Measurements from ENCODE around the gene FCRL3. TPM values are rescaled to one million over a fixed set of nuclear protein-coding genes. Genes with fewer than 3 reads are reported as not detected.
"Not testable (repeated sequence)": the region's sequence is repeated elsewhere in the genome, so short reads cannot be mapped to it uniquely, and the experiment has no call there.

Gene FCRL3, protein sequence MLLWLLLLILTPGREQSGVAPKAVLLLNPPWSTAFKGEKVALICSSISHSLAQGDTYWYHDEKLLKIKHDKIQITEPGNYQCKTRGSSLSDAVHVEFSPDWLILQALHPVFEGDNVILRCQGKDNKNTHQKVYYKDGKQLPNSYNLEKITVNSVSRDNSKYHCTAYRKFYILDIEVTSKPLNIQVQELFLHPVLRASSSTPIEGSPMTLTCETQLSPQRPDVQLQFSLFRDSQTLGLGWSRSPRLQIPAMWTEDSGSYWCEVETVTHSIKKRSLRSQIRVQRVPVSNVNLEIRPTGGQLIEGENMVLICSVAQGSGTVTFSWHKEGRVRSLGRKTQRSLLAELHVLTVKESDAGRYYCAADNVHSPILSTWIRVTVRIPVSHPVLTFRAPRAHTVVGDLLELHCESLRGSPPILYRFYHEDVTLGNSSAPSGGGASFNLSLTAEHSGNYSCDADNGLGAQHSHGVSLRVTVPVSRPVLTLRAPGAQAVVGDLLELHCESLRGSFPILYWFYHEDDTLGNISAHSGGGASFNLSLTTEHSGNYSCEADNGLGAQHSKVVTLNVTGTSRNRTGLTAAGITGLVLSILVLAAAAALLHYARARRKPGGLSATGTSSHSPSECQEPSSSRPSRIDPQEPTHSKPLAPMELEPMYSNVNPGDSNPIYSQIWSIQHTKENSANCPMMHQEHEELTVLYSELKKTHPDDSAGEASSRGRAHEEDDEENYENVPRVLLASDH
- polyA plus RNA-seq (ENCODE audit: low read depth in 6 of 6): 100 to 1,000 TPM; 129 to 322 (median 238) TPM

DNA sequence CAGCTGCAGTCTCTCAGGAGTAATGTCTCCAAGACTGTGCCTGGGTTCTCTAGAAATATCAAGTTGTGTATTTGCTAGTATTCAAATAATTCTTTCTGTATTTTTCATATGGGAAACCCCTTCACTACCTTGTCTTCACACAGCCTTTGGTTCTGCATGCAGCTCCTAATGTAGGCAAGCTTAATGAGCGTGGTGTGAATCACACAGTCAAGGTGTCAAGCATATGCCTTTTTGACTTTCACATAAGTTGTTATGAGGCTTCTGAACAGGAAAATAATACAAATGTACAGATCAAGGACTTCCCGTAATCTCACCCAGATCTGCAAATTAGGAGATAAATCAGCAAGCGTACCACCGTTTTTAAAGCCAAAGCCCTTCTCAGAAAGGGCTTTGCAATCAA, at the start of gene FCRL3:
TSS of gene FCRL3 (minus strand) at position 38 of the 400 bp plus-strand sequence. CDS start 280 bp downstream, outside the sequence.
- peak; percentile 43 for DNase-seq
- Mint-ChIP-seq H3K9me3 (peaks cover 0 to 5% (median 0%) of the 10 kb centered on the region in 7 donors), H3K4me3 (peak within 1 kb of the TSS; percentile 76 to 97 (median 91)), H3K36me3 (peaks cover 9 to 13% of the 10 kb centered on the region in 2 donors), H3K27me3 (no peaks in the 10 kb centered on the region), H3K4me1 (peaks cover 88 to 98% (median 92%) of the 10 kb centered on the region in 3 donors), H3K27ac (peak within 1 kb of the TSS; percentile 84 to 96 (median 92))
- peak; percentile 49 to 70 for ATAC-seq (ENCODE audit: low read depth in 2 of 2)

DNA sequence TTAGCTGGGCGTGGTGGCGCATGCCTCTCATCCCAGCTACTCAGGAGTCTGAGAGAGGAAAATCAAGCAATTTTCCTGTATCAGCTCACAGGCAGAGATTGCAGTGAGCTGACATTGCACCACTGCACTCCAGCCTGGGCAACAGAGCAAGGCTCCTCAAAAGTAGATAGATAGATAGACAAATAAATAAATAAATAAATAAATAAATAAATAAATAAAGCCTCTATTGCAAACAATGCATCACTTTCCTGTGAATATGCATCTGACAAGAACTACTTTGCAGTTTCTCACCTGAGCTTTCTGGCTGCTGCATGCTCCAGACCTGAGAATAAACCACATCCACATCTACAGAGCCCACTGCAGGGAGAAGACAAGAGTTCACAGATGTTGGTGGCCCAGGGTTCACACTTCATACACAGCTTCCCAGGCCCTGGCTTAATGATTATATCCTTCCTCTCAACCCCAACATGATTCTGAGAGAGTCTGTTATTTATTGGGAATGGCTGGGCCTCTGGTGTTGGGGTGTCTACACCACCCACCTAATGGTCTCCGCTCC, 47.8 kb upstream of the FCRL3 start:
- Mint-ChIP-seq H3K9me3 (no peaks in the 10 kb centered on the region), H3K36me3 (peaks cover 32 to 54% of the 10 kb centered on the region in 2 donors), H3K4me1 (peaks cover 42 to 47% (median 42%) of the 10 kb centered on the region in 3 donors), H3K27ac (peak overlapping the region in 4 of 6 donors; percentile 24 to 85 (median 54)), H3K27me3 (no peaks in the 10 kb centered on the region), H3K4me3 (peak overlapping the region in 1 of 8 donors; percentile 33)
- ATAC-seq (ENCODE audit: low read depth in 2 of 2) (no peak), DNase-seq (no peak)

- H3K4me1 Mint-ChIP-seq: peaks cover 47 to 58% (median 56%) of the 10 kb centered on the region in 3 donors
- no peak for ATAC-seq (ENCODE audit: low read depth in 2 of 2)
Measured at GRCh38 chr1:157739229-157739901, 38.8 kb upstream of the FCRL3 start.

DNA sequence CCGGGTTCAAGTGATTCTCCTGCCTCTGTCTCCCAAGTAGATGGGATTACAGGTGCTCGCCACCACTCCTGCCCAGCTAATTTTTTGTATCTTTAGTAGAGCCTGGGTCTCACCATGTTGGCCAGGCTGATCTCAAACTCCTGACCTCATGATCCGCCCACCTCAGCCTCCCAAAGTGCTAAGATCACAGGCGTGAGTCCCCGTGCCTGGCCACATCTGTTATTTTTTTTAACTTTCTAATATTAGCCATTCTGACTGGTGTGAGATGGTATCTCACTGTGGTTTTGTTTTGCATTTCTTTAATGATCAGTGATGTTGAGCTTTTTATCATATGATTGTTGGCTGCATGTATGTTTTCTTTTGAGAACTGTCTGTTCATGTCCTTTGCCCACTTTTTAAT, 35.4 kb upstream of the FCRL3 start:
- ATAC-seq (ENCODE audit: low read depth in 2 of 2); DNase-seq; H3K27me3 Mint-ChIP-seq; H3K36me3 Mint-ChIP-seq: not testable (repeated sequence)
- H3K4me1 Mint-ChIP-seq: peaks cover 58 to 75% (median 65%) of the 10 kb centered on the region in 3 donors
- peak overlapping the region in 3 of 8 donors; percentile 12 to 54 (median 42) for H3K4me3 Mint-ChIP-seq
- peaks cover 0 to 19% (median 8%) of the 10 kb centered on the region in 7 donors for H3K9me3 Mint-ChIP-seq
- H3K27ac Mint-ChIP-seq: peak overlapping the region in 5 of 6 donors; percentile 26 to 94 (median 63)

More at GRCh38 chr1:157739229-157739901, 38.8 kb upstream of the FCRL3 start:
- Mint-ChIP-seq H3K36me3 (peaks cover 0 to 16% of the 10 kb centered on the region in 2 donors), H3K27me3 (no peaks in the 10 kb centered on the region), H3K27ac (peak overlapping the region in 4 of 6 donors; percentile 0 to 82 (median 54)), H3K4me3 (peak overlapping the region in 2 of 8 donors; percentile 7 to 26), H3K9me3 (peaks cover 0 to 13% (median 7%) of the 10 kb centered on the region in 7 donors)
- no peak for DNase-seq

- peaks cover 55 to 74% (median 62%) of the 10 kb centered on the region in 3 donors for H3K4me1 Mint-ChIP-seq
- ATAC-seq (ENCODE audit: low read depth in 2 of 2) (peak; percentile 70 to 77), DNase-seq (no peak)
- H3K36me3 Mint-ChIP-seq: peaks cover 0 to 8% of the 10 kb centered on the region in 2 donors
- peak overlapping the region in 4 of 8 donors; percentile 20 to 68 (median 32) for H3K4me3 Mint-ChIP-seq
- peaks cover 0 to 19% (median 8%) of the 10 kb centered on the region in 7 donors for H3K9me3 Mint-ChIP-seq
- no peaks in the 10 kb centered on the region for H3K27me3 Mint-ChIP-seq
- peak overlapping the region; percentile 26 to 92 (median 40) for H3K27ac Mint-ChIP-seq
Measured at GRCh38 chr1:157734321-157734720, 33.8 kb upstream of the FCRL3 start.

- peak overlapping the region in 1 of 8 donors; percentile 2 for H3K4me3 Mint-ChIP-seq
- ATAC-seq (ENCODE audit: low read depth in 2 of 2) (no peak), DNase-seq (no peak)
- H3K27me3 Mint-ChIP-seq: no peaks in the 10 kb centered on the region
- peaks cover 0 to 14% (median 5%) of the 10 kb centered on the region in 7 donors for H3K9me3 Mint-ChIP-seq
- H3K27ac Mint-ChIP-seq: peak overlapping the region in 5 of 6 donors; percentile 17 to 89 (median 44)
- H3K4me1 Mint-ChIP-seq: peaks cover 52 to 73% (median 65%) of the 10 kb centered on the region in 3 donors
- H3K36me3 Mint-ChIP-seq: peaks cover 0 to 6% of the 10 kb centered on the region in 2 donors
Measured at GRCh38 chr1:157732755-157733154, 32.2 kb upstream of the FCRL3 start.

DNA sequence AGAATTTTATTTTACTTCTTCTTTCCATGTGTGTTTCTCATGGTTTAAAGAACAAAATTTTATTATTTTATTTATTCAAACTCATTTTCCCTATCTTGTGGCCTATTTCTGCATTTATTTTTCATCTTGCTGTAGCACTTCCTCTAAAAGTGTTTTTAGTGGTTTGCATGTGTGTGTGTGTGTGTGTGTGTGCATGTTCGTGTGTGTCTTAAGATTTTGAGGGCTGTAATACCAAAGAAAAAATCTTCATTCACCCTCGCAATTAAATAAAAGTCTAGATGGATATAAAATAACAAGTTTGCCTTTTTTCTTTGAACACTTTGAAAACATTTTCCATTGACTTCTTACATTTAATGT, 24.6 kb upstream of the FCRL3 start:
- Mint-ChIP-seq H3K4me1 (peaks cover 65 to 83% (median 76%) of the 10 kb centered on the region in 3 donors), H3K9me3 (peaks cover 10 to 27% (median 19%) of the 10 kb centered on the region in 7 donors), H3K27ac (peak overlapping the region; percentile 96 to 100 (median 98)), H3K4me3 (peak overlapping the region in 7 of 8 donors; percentile 54 to 78 (median 73)), H3K27me3 (no peaks in the 10 kb centered on the region), H3K36me3 (peaks cover 7 to 26% of the 10 kb centered on the region in 2 donors)
- ATAC-seq (ENCODE audit: low read depth in 2 of 2) (peak; percentile 22 to 41), DNase-seq (peak; percentile 78)

DNA sequence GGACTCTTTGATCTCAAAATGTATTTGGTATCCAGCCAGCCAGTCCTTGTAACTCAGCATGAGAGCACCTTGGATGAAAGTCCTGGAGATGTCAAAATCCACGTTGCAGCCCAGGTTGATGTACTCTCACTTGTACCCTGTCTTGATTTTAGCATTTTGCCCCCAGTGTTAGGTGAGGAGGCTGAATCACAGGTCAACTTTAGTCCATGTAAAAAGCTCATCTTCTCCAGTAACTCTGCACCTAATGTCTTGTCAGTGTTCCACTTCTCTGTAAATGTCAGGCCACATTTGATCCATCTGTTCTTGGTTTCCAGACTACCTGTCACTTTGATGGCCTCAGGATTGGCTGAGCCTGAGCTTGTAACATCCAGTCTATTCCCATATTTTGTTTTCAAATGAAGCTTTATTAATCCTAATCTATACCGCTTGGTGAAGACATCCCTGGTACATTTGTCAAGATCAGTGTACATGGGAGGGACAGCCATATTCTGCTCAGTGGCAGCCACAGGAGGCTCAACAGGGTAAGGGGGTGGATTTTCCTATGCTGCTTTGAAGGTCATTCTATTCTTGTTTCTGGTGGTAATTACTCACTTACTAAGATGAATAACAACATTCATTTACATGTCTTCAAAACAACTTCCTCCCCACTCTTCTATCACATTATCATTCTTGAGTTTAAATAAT, 24.1 kb upstream of the FCRL3 start:
- H3K4me1 Mint-ChIP-seq: peaks cover 67 to 85% (median 76%) of the 10 kb centered on the region in 3 donors
- DNase-seq (no peak), ATAC-seq (ENCODE audit: low read depth in 2 of 2) (peak in 1 of 2 donors; percentile 3)
- peaks cover 10 to 31% (median 19%) of the 10 kb centered on the region in 7 donors for H3K9me3 Mint-ChIP-seq
- peak overlapping the region; percentile 88 to 100 (median 98) for H3K27ac Mint-ChIP-seq
- H3K36me3 Mint-ChIP-seq: peaks cover 7 to 26% of the 10 kb centered on the region in 2 donors
- H3K27me3 Mint-ChIP-seq: no peaks in the 10 kb centered on the region
- peak overlapping the region in 7 of 8 donors; percentile 39 to 79 (median 74) for H3K4me3 Mint-ChIP-seq

- Mint-ChIP-seq H3K36me3 (peaks cover 7 to 20% of the 10 kb centered on the region in 2 donors), H3K27ac (peak overlapping the region in 5 of 6 donors; percentile 49 to 96 (median 93)), H3K4me1 (peaks cover 65 to 79% (median 71%) of the 10 kb centered on the region in 3 donors), H3K9me3 (peaks cover 10 to 28% (median 19%) of the 10 kb centered on the region in 7 donors), H3K4me3 (peak overlapping the region; percentile 5 to 85 (median 68)), H3K27me3 (no peaks in the 10 kb centered on the region)
- ATAC-seq (ENCODE audit: low read depth in 2 of 2) (no peak), DNase-seq (no peak)
Measured at GRCh38 chr1:157723157-157723556, 22.6 kb upstream of the FCRL3 start.

- H3K4me1 Mint-ChIP-seq: peaks cover 57 to 69% (median 62%) of the 10 kb centered on the region in 3 donors
- peak overlapping the region in 4 of 8 donors; percentile 44 to 77 (median 67) for H3K4me3 Mint-ChIP-seq
Measured at GRCh38 chr1:157721985-157722384, 21.4 kb upstream of the FCRL3 start.

DNA sequence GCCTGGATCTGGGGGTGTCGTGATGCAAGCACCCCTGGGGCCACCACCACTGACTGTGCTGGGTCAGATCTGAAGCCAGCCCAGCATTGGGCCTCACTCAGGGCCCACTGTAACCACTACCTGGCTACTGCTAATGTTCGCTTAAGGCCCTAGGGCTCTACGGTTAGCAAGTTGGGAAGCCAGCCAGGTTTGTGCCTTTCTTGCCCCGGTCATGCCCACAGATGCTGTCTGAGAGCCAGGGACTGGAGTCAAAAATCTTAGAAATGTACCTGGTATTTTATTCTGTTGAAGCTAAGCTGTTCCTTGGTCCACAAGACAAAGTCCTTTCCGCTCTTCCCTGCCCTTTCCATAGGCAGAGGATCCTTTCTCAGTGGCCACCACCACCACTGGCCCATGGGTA, 15.2 kb upstream of the FCRL3 start:
- ATAC-seq (ENCODE audit: low read depth in 2 of 2) (no peak), DNase-seq (no peak)
- no peaks in the 10 kb centered on the region for H3K27me3 Mint-ChIP-seq
- peak overlapping the region in 4 of 6 donors; percentile 19 to 83 (median 54) for H3K27ac Mint-ChIP-seq
- peak overlapping the region in 1 of 8 donors; percentile 11 for H3K4me3 Mint-ChIP-seq
- peaks cover under 1 to 8% (median 1%) of the 10 kb centered on the region in 7 donors for H3K9me3 Mint-ChIP-seq
- H3K36me3 Mint-ChIP-seq: peaks cover 1 to 3% of the 10 kb centered on the region in 2 donors
- peaks cover 38 to 63% (median 38%) of the 10 kb centered on the region in 3 donors for H3K4me1 Mint-ChIP-seq

More at GRCh38 chr1:157721985-157722384, 21.4 kb upstream of the FCRL3 start:
- no peaks in the 10 kb centered on the region for H3K27me3 Mint-ChIP-seq
- peak overlapping the region in 3 of 6 donors; percentile 44 to 96 (median 93) for H3K27ac Mint-ChIP-seq
- peaks cover 10 to 28% (median 19%) of the 10 kb centered on the region in 7 donors for H3K9me3 Mint-ChIP-seq
- peaks cover 7 to 20% of the 10 kb centered on the region in 2 donors for H3K36me3 Mint-ChIP-seq
- DNase-seq: no peak
- ATAC-seq (ENCODE audit: low read depth in 2 of 2): no peak

Data from naive B cell (primary cell).